Testis (tissue), 2 donors: Measurements from ENCODE around the gene EFTUD2.

ENCODE experiments used
- CTCF ChIP-seq, 3 experiments: fragments of 450-650 bp in 2 of 3; fragments of 200-600 bp in 1 of 3; sonication (generic) in 1 of 3; IDR thresholded peaks; one replicate each; pipeline ENCODE4 v1.5.1; 2016 to 2019; ENCODE audit warnings: antibody characterized with exemption in 3 of 3, mild to moderate bottlenecking in 2 of 3, moderate library complexity in 1 of 3
- POLR2A ChIP-seq: fragments of 450-650 bp; IDR thresholded peaks from one replicate; pipeline ENCODE4 v1.6.1; 2017; ENCODE audit warnings: antibody characterized with exemption, mild to moderate bottlenecking, moderate library complexity

GRCh38 chr17:44863061-44863918 is 36.0 kb downstream of the EFTUD2 start:
- TF ChIP-seq CTCF (IDR thresholded peaks at IDR 0.05) = no peak
- TF ChIP-seq POLR2A = no peak
